NCI-H1092 (cell line): Measurements from ENCODE around the gene TRERF1.
A peak's percentile ranks its signal among the peaks of the same experiment; 100 is the strongest.
"Not testable (repeated sequence)": the region's sequence is repeated elsewhere in the genome, so short reads cannot be mapped to it uniquely, and the experiment has no call there.

ENCODE experiments used
- DNase-seq: peaks from one replicate; lab custom pipeline; 2025; lab: John Stamatoyannopoulos, UW

TRERF1 gene, protein sequence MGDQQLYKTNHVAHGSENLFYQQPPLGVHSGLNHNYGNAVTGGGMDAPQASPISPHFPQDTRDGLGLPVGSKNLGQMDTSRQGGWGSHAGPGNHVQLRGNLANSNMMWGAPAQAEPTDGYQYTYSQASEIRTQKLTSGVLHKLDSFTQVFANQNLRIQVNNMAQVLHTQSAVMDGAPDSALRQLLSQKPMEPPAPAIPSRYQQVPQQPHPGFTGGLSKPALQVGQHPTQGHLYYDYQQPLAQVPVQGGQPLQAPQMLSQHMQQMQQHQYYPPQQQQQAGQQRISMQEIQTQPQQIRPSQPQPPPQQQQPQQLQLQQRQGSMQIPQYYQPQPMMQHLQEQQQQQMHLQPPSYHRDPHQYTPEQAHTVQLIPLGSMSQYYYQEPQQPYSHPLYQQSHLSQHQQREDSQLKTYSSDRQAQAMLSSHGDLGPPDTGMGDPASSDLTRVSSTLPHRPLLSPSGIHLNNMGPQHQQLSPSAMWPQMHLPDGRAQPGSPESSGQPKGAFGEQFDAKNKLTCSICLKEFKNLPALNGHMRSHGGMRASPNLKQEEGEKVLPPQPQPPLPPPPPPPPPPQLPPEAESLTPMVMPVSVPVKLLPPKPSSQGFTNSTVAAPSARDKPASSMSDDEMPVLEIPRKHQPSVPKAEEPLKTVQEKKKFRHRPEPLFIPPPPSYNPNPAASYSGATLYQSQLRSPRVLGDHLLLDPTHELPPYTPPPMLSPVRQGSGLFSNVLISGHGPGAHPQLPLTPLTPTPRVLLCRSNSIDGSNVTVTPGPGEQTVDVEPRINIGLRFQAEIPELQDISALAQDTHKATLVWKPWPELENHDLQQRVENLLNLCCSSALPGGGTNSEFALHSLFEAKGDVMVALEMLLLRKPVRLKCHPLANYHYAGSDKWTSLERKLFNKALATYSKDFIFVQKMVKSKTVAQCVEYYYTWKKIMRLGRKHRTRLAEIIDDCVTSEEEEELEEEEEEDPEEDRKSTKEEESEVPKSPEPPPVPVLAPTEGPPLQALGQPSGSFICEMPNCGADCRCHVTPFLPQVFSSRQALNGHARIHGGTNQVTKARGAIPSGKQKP (N-terminal part only)

GRCh38 chr6:42451333-42452170 is at the start of gene TRERF1:
Gene TRERF1, minus strand, starts transcription at chr6:42451926. Its CDS starts 182,336 bp downstream, at chr6:42269590.
- DNase-seq = peak; percentile 63

- no peak for DNase-seq
These were observed 46.9 kb upstream of the TRERF1 start for GRCh38 chr6:42498473-42499128.

GRCh38 chr6:42493914-42494539 is 42.3 kb upstream of the TRERF1 start:
- DNase-seq = no peak

DNA sequence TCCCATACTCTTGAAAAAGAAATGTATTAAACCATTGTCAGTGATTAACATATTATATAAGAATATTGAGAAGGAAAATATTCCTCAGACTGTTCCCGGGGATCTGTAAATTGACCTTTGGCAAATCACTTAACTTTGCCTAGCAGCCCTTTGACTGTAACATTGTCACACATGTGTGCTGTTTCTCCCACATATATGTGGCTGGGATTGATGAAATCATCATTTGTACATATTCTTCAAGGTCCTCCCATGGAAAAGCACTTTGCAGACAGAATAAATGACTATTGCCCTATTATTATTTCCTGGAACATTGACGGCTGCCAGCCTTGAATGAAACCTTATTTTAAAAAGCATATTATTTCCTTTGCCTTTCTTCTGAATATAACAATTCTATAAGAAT is 36.4 kb upstream of the TRERF1 start:
- DNase-seq = no peak

DNA sequence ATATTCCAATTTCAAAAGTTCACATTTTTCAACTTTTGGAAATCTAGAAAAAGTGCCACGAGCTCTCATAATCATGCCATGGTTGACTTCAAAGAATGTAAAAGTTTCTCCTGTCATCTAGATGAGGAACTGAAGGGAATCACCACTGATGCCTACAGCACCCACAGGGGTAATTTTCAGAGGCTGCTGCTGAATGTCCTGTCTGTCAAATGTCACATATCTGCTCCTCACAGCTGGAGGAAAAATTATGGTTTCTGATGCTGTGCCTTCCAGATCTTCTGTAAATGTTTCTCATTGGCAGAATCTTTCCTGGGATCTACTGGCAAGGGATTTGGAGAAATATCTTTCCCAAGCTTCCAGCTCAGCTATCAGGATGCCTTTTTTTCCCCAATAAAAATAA is 32.5 kb upstream of the TRERF1 start:
- no peak for DNase-seq

- DNase-seq = no peak
These were observed 30.4 kb upstream of the TRERF1 start for GRCh38 chr6:42482174-42482573.

DNA sequence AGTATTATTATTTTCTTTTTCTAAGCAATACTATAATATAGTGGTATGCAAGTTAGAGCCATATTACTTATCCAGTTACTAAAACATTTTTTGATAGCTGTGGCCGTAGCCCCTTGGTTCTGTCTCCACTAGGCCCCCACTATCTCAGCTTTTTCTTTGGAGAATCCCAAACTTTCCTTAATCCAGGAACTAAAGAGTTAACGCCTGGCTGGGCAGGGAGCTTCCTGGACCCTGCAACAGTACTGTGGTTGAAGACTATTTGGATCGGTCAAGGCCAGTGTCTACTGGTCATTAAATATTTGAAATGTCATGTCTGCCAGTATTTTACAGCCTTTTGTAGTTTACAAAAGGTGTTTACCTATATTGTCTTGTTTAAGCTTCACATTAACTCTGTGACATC is 20.0 kb upstream of the TRERF1 start:
- no peak for DNase-seq

GRCh38 chr6:42471142-42471541 is 19.4 kb upstream of the TRERF1 start:
- no peak for DNase-seq

DNA sequence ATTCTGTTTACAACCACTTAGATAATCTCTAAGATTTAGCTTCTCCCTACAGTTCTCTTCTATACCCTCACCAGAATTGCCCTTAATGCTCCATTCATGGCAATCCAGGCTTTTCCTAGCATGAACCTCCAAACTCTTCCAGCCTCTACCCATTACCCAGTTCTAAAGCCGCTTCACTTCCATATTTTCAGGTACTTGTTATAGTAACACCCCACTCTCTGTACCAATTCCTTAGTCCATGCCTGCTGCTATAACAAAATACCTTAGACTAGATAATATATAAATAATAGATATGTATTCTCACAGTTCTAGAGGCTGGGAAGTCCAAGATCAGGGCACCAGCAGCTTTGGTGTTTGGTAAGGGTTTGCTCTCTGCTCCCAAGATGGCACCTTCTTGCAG is 16.5 kb upstream of the TRERF1 start:
- no peak for DNase-seq

GRCh38 chr6:42467651-42468050 is 15.9 kb upstream of the TRERF1 start:
- DNase-seq = no peak

GRCh38 chr6:42466470-42466869 is 14.7 kb upstream of the TRERF1 start:
- DNase-seq = not testable (repeated sequence)

DNA sequence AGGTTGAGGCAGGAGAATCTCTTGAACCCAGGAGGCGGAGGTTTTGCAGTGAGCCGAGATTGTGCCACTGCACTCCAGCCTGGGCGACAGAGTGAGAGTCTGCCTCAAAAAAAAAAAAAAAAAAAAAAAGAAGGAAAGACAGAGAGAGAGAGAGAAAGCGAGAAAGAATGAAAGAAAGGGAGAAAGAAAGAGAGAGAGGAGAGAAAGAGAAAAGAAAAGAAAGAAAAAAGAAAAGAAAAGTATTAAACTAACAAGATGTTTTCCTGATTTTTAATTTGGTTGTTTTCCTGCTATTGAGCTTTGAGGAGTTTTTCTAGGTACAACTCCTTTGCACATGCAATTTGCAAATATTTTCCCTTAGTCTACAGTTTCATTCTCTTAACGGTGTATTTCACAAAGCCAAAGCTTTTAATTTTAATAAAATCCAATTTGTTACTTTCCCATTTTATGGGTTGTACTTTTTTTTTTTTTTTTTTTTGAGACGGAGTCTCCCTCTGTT is 10.8 kb upstream of the TRERF1 start:
- DNase-seq = no peak

- DNase-seq = no peak
These were observed 9.2 kb upstream of the TRERF1 start for GRCh38 chr6:42460883-42461282.

DNA sequence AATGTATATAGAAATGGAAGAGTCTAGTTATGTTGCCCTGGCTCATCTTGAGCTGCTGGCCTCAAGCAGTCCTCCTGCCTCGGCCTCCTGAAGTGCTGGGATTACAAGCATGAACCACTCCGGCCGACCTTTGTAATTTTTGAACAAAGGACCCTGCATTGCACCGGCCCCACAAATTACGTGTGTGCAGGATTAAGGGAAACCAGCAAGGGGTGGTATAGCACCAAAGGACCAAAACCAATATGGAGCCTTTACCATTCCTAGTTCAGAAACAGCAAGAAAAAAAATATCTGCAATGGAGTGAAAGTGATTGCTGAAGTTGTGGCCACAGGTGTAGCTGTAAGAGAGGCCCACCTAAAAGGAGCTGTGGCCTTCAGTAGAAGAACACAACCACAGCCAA is 8.2 kb upstream of the TRERF1 start:
- DNase-seq = no peak

DNA sequence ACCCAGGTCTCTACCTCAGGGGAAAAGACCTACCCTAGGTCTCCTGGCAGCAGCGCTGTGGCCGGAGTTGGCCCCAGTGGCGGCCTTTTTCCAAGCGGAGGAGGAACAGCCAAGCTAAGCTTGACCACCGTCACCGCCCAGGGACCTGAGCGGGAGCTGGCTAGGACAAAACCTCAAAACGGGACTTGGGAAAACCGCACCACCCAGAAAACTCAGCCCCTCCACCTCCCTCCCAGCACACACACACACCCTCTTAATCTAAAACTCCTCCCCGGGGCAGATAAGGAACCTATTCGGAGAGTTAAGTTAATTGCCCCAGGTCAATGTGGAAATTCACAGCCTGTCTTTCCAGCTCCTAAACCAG is 2.7 kb upstream of the TRERF1 start:
- DNase-seq = no peak

- DNase-seq = peak; percentile 78
These were observed 2.1 kb upstream of the TRERF1 start for GRCh38 chr6:42453654-42454427.

- peak; percentile 96 for DNase-seq
These were observed 1.4 kb upstream of the TRERF1 start for GRCh38 chr6:42453031-42453653.

- DNase-seq = peak; percentile 96
These were observed 675 bp upstream of the TRERF1 start for GRCh38 chr6:42452171-42453030.
